HG02798 (cell line): ENCODE measurements around the gene PPWD1.
"Not testable (repeated sequence)": the region's sequence is repeated elsewhere in the genome, so short reads cannot be mapped to it uniquely, and the experiment has no call there.

Source experiments
- ATAC-seq: cut with Tn5 transposase; IDR thresholded peaks from one replicate; pipeline ENCODE4 v1.9.1; 2021; ENCODE audit warnings: mild to moderate bottlenecking; ENCODE audit not compliant: unreplicated experiment, poor library complexity

PPWD1 gene

GRCh38 chr5:65562731-65563701, at the start of gene PPWD1, which contains the start of gene CENPK:
PPWD1 (plus strand) TSS chr5:65563296; CDS start chr5:65563311, 15 bp downstream.
CENPK (minus strand) TSS chr5:65563168; CDS start chr5:65554907, 8,261 bp downstream.
- ATAC-seq, result peak; percentile 100

GRCh38 chr5:65525726-65526125, 37.4 kb upstream of the PPWD1 start:
- ATAC-seq, result no peak

- ATAC-seq, result no peak
These were observed 32.2 kb upstream of the PPWD1 start for GRCh38 chr5:65530904-65531303.

- ATAC-seq, result no peak
These were observed 27.5 kb upstream of the PPWD1 start for GRCh38 chr5:65535529-65535987.

- ATAC-seq, result no peak
These were observed 23.3 kb upstream of the PPWD1 start for GRCh38 chr5:65539827-65540226.

- ATAC-seq, result no peak
These were observed 18.6 kb upstream of the PPWD1 start for GRCh38 chr5:65544473-65544872.

GRCh38 chr5:65546141-65546540, 17.0 kb upstream of the PPWD1 start:
- no peak for ATAC-seq

GRCh38 chr5:65548281-65548680, 14.8 kb upstream of the PPWD1 start:
- no peak for ATAC-seq

GRCh38 chr5:65553941-65554340, 9.2 kb upstream of the PPWD1 start:
- ATAC-seq, result no peak

GRCh38 chr5:65555287-65555686, 7.8 kb upstream of the PPWD1 start:
- ATAC-seq, result no peak

- ATAC-seq, result no peak
These were observed 6.9 kb upstream of the PPWD1 start for GRCh38 chr5:65556181-65556580.

GRCh38 chr5:65556718-65557117, 6.4 kb upstream of the PPWD1 start:
- no peak for ATAC-seq

GRCh38 chr5:65563777-65564176, 681 bp downstream of the PPWD1 start:
- ATAC-seq, result no peak

GRCh38 chr5:65566505-65566904, 3.4 kb downstream of the PPWD1 start:
- ATAC-seq, result no peak

- no peak for ATAC-seq
These were observed 7.6 kb downstream of the PPWD1 start for GRCh38 chr5:65570598-65571226.

- no peak for ATAC-seq
These were observed 14.0 kb downstream of the PPWD1 start for GRCh38 chr5:65577141-65577540.

- ATAC-seq, result no peak
These were observed 25.6 kb downstream of the PPWD1 start for GRCh38 chr5:65588694-65589093.

GRCh38 chr5:65601761-65602160, 38.7 kb downstream of the PPWD1 start:
- not testable (repeated sequence) for ATAC-seq

- ATAC-seq, result no peak
These were observed 48.4 kb downstream of the PPWD1 start for GRCh38 chr5:65611524-65611923.

- ATAC-seq, result no peak
These were observed 49.3 kb downstream of the PPWD1 start for GRCh38 chr5:65612298-65612907.

- no peak for ATAC-seq
These were observed 56.9 kb downstream of the PPWD1 start for GRCh38 chr5:65620021-65620420.
